ENCODE measurements around the gene KCNQ5. TPM values are rescaled to one million over a fixed set of nuclear protein-coding genes. Genes with fewer than 3 reads are reported as not detected.

Gene KCNQ5
- total and polyA plus RNA-seq, 10 of the 15 experiments (the other 5 are each of a cell fraction or from before 2014, with no cell fraction given) = 0.60 to 16.2 (median 3.2) TPM

- TF ChIP-seq JUND (IDR thresholded peaks at IDR 0.05; ENCODE audit: low read depth, low read length) = no peak
- no peak for TF ChIP-seq CHD2 (IDR thresholded peaks at IDR 0.05; ENCODE audit: borderline replicate concordance, low read depth, low read length)
- TF ChIP-seq MYC (IDR thresholded peaks at IDR 0.05; ENCODE audit: insufficient read depth, insufficient read length, insufficient replicate concordance, low read length, severe bottlenecking) = no peak
- TF ChIP-seq BCL11A (IDR thresholded peaks at IDR 0.05; ENCODE audit: low read depth, low read length) = no peak
- TF ChIP-seq, protein P1, sequence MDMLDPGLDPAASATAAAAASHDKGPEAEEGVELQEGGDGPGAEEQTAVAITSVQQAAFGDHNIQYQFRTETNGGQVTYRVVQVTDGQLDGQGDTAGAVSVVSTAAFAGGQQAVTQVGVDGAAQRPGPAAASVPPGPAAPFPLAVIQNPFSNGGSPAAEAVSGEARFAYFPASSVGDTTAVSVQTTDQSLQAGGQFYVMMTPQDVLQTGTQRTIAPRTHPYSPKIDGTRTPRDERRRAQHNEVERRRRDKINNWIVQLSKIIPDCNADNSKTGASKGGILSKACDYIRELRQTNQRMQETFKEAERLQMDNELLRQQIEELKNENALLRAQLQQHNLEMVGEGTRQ (IDR thresholded peaks at IDR 0.05; ENCODE audit: borderline replicate concordance, low read depth, low read length) = no peak
- TF ChIP-seq RBBP5 (conservative IDR thresholded peaks at IDR 0.05) = no peak
- no peak for TF ChIP-seq CREM (IDR thresholded peaks at IDR 0.05; ENCODE audit: low read depth)
- no peak for TF ChIP-seq CEBPB (IDR thresholded peaks at IDR 0.05; ENCODE audit: borderline replicate concordance in 1 of 2, low read depth in 2 of 2, low read length in 2 of 2)
Observed at GRCh38 chr6:72956272-72956671, 334.4 kb downstream of the KCNQ5 start (continued).

GRCh38 chr6:72959821-72960220 lies 338.0 kb downstream of the KCNQ5 start:
- POLR2A ChIA-PET = no interaction called here
- H4K20me1 ChIP-seq (ENCODE audit: control insufficient read depth, insufficient read depth) = no peaks in the 10 kb centered on the region
- H3K9me3 ChIP-seq (replicated peaks; ENCODE audit: control insufficient read depth, insufficient read depth, low read length) = no peaks in the 10 kb centered on the region
- FAIRE-seq (no peak), ATAC-seq (no peak), DNase-seq (ENCODE audit: low read depth, low spot score) (no peak)
- H3K4me2 ChIP-seq (ENCODE audit: control insufficient read depth, insufficient read depth) = no peak overlapping the region
- no peaks in the 10 kb centered on the region for H3K27me3 ChIP-seq (replicated peaks in 1 of 2; ENCODE audit: control insufficient read depth in 2 of 2, insufficient read depth in 2 of 2, low read length in 1 of 2)
- no peaks in the 10 kb centered on the region for H3K79me2 ChIP-seq (ENCODE audit: control insufficient read depth, insufficient read depth, low read length)
- no peaks in the 10 kb centered on the region for H3K4me1 ChIP-seq (ENCODE audit: control insufficient read depth, insufficient read depth, low read length)
- no peak overlapping the region for H3K27ac ChIP-seq (ENCODE audit: control insufficient read depth, insufficient read depth)
- in situ Hi-C loops (cut with MboI) (no loop called here), intact Hi-C loops (cut with micrococcal nuclease; ENCODE audit: unreplicated experiment) (loop anchor here (10.0 kb wide), 1 partner anchor 345 kb away; no protein-coding TSS in a partner anchor)
- no peaks in the 10 kb centered on the region for H3K36me3 ChIP-seq (ENCODE audit: control insufficient read depth in 2 of 2, insufficient read depth in 2 of 2, low read length in 1 of 2)
- CTCF ChIA-PET = no interaction called here
- H2AFZ ChIP-seq (ENCODE audit: control insufficient read depth, low read depth, low read length) = no peak overlapping the region
- RAD21 ChIA-PET (ENCODE audit: unreplicated experiment) = no interaction called here
- SMC1A ChIA-PET (ENCODE audit: uncharacterized antibody, unreplicated experiment) = interaction anchor here (1.2 kb wide), 1 partner anchor 166 kb away, joined by 3 read pairs; no protein-coding TSS in a partner anchor
- no TSS peak for BruUV-seq (replicated peaks)
- H3K9ac ChIP-seq (ENCODE audit: control insufficient read depth, insufficient read depth, low read length) = no peak overlapping the region
- WGBS (ENCODE audit: insufficient coverage, insufficient replicate concordance, low lambda C conversion rate, missing lambda C conversion rate) = 100% methylated on average over 2 of the region's 2 CpGs
- no peak overlapping the region for H3K4me3 ChIP-seq
- TF ChIP-seq, protein P2, sequence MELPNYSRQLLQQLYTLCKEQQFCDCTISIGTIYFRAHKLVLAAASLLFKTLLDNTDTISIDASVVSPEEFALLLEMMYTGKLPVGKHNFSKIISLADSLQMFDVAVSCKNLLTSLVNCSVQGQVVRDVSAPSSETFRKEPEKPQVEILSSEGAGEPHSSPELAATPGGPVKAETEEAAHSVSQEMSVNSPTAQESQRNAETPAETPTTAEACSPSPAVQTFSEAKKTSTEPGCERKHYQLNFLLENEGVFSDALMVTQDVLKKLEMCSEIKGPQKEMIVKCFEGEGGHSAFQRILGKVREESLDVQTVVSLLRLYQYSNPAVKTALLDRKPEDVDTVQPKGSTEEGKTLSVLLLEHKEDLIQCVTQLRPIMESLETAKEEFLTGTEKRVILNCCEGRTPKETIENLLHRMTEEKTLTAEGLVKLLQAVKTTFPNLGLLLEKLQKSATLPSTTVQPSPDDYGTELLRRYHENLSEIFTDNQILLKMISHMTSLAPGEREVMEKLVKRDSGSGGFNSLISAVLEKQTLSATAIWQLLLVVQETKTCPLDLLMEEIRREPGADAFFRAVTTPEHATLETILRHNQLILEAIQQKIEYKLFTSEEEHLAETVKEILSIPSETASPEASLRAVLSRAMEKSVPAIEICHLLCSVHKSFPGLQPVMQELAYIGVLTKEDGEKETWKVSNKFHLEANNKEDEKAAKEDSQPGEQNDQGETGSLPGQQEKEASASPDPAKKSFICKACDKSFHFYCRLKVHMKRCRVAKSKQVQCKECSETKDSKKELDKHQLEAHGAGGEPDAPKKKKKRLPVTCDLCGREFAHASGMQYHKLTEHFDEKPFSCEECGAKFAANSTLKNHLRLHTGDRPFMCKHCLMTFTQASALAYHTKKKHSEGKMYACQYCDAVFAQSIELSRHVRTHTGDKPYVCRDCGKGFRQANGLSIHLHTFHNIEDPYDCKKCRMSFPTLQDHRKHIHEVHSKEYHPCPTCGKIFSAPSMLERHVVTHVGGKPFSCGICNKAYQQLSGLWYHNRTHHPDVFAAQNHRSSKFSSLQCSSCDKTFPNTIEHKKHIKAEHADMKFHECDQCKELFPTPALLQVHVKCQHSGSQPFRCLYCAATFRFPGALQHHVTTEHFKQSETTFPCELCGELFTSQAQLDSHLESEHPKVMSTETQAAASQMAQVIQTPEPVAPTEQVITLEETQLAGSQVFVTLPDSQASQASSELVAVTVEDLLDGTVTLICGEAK (IDR thresholded peaks at IDR 0.05; ENCODE audit: borderline replicate concordance) = no peak
- TF ChIP-seq EP300 (IDR thresholded peaks at IDR 0.05; ENCODE audit: borderline replicate concordance in 1 of 2, control insufficient read depth in 1 of 2, low read depth in 2 of 2, low read length in 2 of 2) (no peak), KAT2A (conservative IDR thresholded peaks at IDR 0.05; ENCODE audit: control insufficient read depth, low read depth, low read length) (no peak), BCLAF1 (IDR thresholded peaks at IDR 0.05) (no peak), BCL11A (IDR thresholded peaks at IDR 0.05; ENCODE audit: low read depth, low read length) (no peak), ASH2L (IDR thresholded peaks at IDR 0.05; ENCODE audit: borderline replicate concordance, low read depth) (no peak)

Data from GM12878 (cell line).